ACC112 (cell line): ENCODE data around the gene MYOG.

Experiments
- H2AFZ ChIP-seq: fragments of 200-600 bp; sonication (generic); one replicate; pipeline ENCODE4 v1.6.0; 2017; ENCODE audit warnings: antibody characterized with exemption, low read length; ENCODE audit not compliant: unreplicated experiment
- H3K27ac ChIP-seq: fragments of 200-600 bp; sonication (generic); 2 replicates; pipeline ENCODE4 v1.5.1; 2014; ENCODE audit warnings: low read depth, mild to moderate bottlenecking, antibody characterized with exemption, low read length, moderate library complexity
- H3K27me3 ChIP-seq: fragments of 200-600 bp; sonication (generic); 2 replicates; pipeline ENCODE4 v1.6.1; 2014; ENCODE audit warnings: mild to moderate bottlenecking, antibody characterized with exemption, low read length, moderate library complexity, mixed read lengths; ENCODE audit not compliant: insufficient read depth
- H3K36me3 ChIP-seq: fragments of 200-600 bp; sonication (generic); 2 replicates; pipeline ENCODE4 v1.6.1; 2016; ENCODE audit warnings: mild to moderate bottlenecking, antibody characterized with exemption, low read length, moderate library complexity, mixed read lengths; ENCODE audit not compliant: insufficient read depth
- H3K4me1 ChIP-seq: fragments of 200-600 bp; sonication (generic); one replicate; pipeline ENCODE4 v1.6.1; 2016; ENCODE audit warnings: low read length, mixed read lengths; ENCODE audit not compliant: insufficient read depth, unreplicated experiment, control insufficient read depth
- H3K4me3 ChIP-seq: fragments of 200-600 bp; sonication (generic); 2 replicates; pipeline ENCODE4 v1.5.1; 2014; ENCODE audit warnings: mild to moderate bottlenecking, low read depth, low read length
- H3K79me2 ChIP-seq: fragments of 200-600 bp; sonication (generic); one replicate; pipeline ENCODE4 v1.6.0; 2016; ENCODE audit warnings: low read length; ENCODE audit not compliant: control insufficient read depth, unreplicated experiment, insufficient read depth

The MYOG gene

DNA sequence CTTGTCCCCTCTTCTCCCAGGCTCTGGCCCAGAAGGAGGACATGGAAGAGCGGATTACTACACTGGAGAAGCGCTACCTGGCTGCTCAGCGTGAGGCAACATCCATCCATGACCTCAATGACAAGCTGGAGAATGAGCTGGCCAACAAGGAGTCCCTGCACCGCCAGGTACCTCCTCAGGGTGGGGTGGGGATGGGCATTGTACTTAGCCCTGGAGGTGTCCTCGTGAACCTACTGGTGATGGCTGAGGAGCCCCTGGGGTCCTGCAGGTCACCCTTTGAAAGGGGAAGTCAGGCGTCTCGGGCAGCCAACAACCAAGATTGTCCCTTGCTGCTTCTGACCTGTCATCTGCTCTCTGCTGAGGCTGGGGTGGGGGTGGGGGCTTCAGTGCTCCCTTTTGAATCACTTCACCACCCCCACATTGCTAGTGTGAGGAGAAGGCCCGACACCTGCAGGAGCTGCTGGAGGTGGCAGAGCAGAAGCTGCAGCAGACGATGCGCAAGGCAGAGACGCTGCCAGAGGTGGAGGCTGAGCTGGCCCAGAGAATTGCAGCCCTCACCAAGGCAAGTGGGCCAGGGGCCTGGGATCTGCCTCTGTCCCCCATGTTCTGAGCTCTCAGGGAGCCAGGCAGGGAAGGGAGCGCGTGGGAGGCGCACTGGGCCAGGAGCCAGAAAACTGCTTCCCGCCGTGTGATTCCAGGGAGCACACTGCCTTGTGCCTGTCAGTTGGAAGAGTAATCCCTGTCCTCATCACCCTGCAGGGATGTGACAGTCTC is 39.8 kb downstream of the MYOG start:
- Histone ChIP-seq H3K4me3 (no peak overlapping the region), H2AFZ (no peak overlapping the region), H3K27me3 (no peaks in the 10 kb centered on the region), H3K79me2 (peaks cover 3% of the 10 kb centered on the region), H3K36me3 (no peaks in the 10 kb centered on the region), H3K27ac (no peak overlapping the region), H3K4me1 (peaks cover 24% of the 10 kb centered on the region)

DNA sequence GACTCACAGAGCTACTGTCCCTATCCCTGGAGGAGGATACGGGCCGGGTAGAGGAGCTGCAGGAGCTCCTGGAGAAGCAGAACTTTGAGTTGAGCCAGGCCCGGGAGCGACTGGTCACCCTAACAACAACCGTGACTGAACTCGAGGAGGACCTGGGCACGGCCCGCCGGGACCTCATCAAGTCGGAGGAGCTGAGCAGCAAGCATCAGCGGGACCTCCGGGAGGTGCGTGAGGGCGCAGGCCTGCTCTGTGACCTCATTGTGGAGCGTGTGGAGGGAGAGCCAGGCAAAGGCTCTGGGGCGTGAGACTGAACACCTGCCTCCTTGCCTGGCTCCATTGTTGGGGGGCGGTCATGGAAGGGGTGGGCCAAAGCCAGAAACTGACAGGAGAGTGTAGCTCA is 40.5 kb downstream of the MYOG start:
- Histone ChIP-seq H2AFZ (no peak overlapping the region), H3K36me3 (no peaks in the 10 kb centered on the region), H3K79me2 (peaks cover 3% of the 10 kb centered on the region), H3K27me3 (no peaks in the 10 kb centered on the region), H3K4me1 (peaks cover 24% of the 10 kb centered on the region), H3K4me3 (no peak overlapping the region), H3K27ac (no peak overlapping the region)

DNA sequence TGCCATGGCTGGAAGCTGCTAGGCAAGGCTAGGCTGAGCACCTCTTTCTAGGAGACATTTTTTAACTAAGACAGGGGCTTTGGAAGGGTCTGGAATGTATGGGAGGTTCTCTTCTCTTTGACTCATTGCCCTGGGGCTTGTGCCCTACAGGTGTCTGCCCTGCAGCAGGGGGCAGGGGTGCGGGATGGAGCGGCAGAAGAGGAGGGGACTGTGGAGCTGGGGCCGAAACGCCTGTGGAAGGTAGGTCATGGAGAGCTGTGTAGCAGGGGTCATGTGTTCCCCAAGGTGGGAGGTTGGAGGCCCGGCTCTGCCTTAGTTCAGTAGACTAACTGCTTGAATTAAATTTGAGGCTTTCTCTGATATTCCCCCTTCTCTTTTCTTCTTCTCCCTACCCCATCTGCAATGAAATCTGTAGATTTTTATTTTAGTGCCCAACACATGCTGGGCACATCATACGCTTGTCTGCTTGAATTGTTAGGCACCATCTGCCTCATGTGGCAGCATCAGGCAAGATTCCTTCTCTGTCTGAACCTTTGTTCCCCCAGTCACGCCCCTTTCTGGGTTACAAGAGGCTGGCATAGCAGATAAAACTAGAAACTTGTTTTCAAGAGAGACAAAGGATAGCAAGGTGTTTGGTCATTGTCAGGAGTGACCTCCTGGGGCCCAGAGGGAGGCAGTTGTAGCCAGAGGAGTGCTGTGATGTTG is 41.1 kb downstream of the MYOG start:
- H3K4me1 ChIP-seq, result peaks cover 24% of the 10 kb centered on the region
- peaks cover 1% of the 10 kb centered on the region; the same call in 1 of the 2 replicates for H3K36me3 ChIP-seq
- H3K4me3 ChIP-seq, result no peak overlapping the region
- H3K79me2 ChIP-seq, result peaks cover 3% of the 10 kb centered on the region
- H2AFZ ChIP-seq, result no peak overlapping the region
- H3K27me3 ChIP-seq, result no peaks in the 10 kb centered on the region
- H3K27ac ChIP-seq, result no peak overlapping the region

DNA sequence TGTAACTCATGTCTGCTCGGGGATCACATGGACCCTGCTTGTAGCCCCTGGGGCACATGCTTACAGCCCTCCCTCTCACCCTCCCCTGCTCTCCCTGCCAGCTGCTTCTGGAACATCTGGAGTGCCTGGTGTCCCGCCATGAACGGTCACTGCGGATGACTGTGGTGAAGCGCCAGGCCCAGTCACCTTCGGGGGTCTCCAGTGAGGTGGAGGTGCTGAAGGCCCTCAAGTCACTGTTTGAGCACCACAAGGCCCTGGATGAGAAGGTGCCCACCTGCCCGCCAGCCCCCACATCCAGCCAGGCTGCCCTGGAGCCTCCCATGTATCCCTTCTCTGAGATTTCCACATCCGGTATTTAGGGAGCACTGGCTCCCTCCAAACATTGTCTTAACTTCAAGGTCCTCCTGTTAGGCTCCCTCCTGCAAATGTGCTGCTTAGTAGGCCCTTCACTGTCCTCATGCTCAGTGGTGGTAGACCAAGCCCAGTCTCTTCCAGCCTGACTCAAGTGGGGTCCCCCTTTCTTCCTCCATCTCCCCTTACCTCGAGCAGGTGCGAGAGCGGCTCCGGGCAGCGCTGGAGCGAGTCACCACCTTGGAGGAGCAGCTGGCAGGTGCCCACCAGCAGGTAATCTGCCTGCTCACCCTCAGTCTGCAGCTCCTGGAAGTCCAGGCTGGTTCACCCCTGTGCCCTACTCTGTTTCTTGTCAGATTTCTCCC is 41.8 kb downstream of the MYOG start:
- Histone ChIP-seq H3K27me3 (no peaks in the 10 kb centered on the region), H3K36me3 (peaks cover 4% of the 10 kb centered on the region; the same call in 1 of the 2 replicates), H2AFZ (no peak overlapping the region), H3K4me3 (no peak overlapping the region), H3K4me1 (peaks cover 25% of the 10 kb centered on the region), H3K27ac (no peak overlapping the region), H3K79me2 (peaks cover 3% of the 10 kb centered on the region)

DNA sequence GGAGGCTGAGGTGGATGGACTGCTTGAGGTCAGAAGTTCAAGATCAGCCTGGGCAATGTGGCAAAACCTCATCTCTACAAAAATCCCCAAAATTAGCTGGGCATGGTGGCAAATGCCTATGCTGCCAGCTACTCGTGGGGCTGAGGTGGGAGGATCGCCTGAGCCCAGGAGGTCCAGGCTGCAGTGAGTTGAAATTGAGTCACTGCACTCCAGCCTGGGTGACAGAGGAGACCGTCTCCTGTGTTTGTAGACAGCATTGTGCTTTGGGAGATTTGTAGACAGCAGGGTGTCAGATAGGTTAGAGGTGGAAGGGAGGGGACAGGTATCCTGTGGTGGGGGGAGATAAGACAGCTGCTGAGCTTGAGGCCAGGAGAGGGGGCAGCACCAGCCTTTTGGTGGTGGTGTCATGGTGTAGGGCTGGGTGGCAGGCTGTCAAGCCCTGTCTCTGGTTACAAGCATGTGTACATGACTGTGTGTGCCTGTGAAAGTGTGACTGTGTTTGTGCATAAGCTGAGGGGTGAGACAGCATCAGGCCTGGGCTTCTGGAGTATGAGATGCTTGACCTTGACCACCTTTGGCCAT is 44.4 kb downstream of the MYOG start:
- H3K27ac ChIP-seq, result no peak overlapping the region
- H3K4me3 ChIP-seq, result no peak overlapping the region
- no peak overlapping the region for H2AFZ ChIP-seq
- peaks cover 4% of the 10 kb centered on the region; the same call in 1 of the 2 replicates for H3K36me3 ChIP-seq
- H3K4me1 ChIP-seq, result peaks cover 32% of the 10 kb centered on the region
- peaks cover 3% of the 10 kb centered on the region for H3K79me2 ChIP-seq
- no peaks in the 10 kb centered on the region for H3K27me3 ChIP-seq

DNA sequence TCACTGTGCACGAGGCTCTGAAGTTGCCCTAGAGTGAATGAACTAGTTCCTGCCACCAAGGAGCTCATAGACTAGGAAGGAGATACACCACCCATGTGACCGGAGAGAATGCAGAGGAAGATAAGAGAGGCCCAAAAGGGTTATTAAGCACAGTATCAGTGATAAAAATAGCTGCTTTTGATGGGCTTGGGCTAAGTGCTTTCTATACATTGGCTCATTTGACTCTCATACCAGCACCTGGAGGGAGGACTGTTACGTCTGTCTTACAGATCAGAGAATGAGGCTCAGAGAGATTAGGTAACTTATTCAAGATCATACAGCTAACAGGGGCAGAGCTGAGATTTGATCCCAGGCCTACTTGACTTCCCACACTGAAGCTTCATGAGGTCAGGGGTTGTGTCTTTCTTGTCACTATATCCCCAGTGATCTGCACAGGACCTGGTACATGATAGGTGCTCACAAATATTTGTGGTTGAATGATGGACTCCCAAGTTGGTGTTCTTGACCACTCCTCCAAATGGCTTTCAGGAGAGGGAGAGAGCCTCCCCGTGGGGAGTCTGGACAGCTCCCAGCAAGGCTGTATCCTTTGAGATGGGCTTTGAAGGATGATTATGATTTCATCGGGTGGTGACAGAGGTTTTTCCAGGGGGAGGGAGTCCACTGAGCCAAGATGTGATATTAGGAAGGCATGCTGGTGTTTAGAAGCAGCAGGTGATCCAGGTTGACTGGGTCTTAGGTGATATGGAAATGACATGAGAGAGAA is 45.1 kb downstream of the MYOG start:
- Histone ChIP-seq H2AFZ (no peak overlapping the region), H3K4me1 (peaks cover 27% of the 10 kb centered on the region), H3K27ac (no peak overlapping the region), H3K4me3 (no peak overlapping the region), H3K36me3 (peaks cover 4% of the 10 kb centered on the region; the same call in 1 of the 2 replicates), H3K27me3 (no peaks in the 10 kb centered on the region), H3K79me2 (peaks cover 3% of the 10 kb centered on the region)

DNA sequence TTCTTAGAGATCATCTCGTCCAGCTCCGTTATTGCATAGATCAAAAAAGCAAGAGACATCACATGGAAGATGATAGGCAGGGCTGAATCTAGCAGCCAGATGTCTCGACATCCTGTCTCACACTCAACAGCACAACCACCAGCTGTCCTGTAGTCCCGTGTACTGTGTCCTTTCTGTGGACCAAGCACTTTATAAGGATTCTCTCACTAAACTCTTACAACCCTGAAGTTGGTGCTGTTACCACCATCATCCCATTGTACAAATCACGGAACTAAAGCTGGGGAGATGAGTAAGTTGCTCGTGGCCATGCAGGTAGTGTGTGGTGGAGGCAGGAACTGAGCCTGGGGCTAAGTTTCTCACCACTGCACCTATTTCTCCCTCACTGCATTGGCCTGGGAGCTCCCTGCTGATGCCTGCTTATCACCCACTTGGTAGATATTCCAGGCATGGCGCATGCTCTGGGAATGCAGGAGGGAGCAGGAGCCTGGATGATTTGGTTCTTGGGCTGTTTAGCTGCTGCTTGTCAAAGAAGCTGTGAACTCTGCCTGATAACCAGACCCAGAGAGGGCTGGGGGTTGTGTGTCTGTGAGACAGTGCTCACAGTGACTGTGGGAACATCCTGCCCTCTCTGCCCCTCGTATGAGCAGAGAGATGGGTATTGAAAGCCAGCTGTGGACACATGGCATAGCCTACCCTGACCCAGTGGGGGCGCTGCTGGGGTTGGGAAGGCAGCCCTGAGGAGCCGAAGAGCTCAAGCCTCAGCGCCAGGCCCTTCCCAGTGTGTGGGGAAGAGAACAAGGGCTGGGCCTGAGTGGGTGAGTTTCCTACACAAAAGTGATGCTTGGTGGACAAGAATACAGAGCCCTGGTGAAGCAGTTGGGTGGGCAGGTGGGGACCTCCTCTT is 46.0 kb downstream of the MYOG start:
- H3K27me3 ChIP-seq, result no peaks in the 10 kb centered on the region
- peaks cover 3% of the 10 kb centered on the region for H3K79me2 ChIP-seq
- no peak overlapping the region for H3K4me3 ChIP-seq
- no peak overlapping the region for H3K27ac ChIP-seq
- peaks cover 4% of the 10 kb centered on the region; the same call in 1 of the 2 replicates for H3K36me3 ChIP-seq
- H3K4me1 ChIP-seq, result peaks cover 27% of the 10 kb centered on the region
- no peak overlapping the region for H2AFZ ChIP-seq

DNA sequence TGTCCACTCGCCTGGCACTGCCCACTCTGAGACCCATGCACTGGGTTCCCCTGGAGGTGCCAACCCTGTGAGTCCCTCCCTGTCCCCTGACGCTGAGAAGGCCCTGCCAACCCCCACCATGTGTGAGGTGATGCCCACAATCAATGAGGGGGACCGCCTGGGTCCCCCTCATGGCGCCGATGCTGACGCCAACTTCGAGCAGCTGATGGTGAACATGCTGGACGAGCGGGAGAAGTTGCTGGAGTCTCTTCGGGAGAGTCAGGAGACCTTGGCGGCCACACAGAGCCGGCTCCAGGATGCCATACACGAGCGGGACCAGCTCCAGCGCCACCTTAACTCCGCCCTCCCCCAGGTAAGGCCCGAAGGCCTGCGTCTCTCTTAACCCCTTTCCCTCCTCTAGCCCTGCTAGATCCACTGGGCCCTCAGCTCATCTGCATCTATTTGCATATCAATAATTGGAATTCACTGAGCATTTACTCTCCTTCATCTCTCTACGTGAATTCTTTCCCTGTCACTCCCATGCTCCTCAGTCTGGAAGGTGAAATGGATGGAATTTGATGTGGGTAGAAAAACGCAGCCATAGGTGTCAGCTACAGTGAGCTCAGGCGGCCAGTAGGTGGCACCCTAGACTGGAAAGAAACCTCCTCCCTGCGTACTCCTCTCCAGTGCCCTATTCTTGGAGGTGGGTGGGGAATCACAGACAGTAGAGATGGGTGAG is 46.8 kb downstream of the MYOG start:
- no peak overlapping the region for H2AFZ ChIP-seq
- no peak overlapping the region for H3K4me3 ChIP-seq
- H3K27ac ChIP-seq, result no peak overlapping the region
- H3K79me2 ChIP-seq, result peaks cover 3% of the 10 kb centered on the region
- peaks cover 4% of the 10 kb centered on the region; the same call in 1 of the 2 replicates for H3K36me3 ChIP-seq
- peaks cover 27% of the 10 kb centered on the region for H3K4me1 ChIP-seq
- H3K27me3 ChIP-seq, result no peaks in the 10 kb centered on the region

DNA sequence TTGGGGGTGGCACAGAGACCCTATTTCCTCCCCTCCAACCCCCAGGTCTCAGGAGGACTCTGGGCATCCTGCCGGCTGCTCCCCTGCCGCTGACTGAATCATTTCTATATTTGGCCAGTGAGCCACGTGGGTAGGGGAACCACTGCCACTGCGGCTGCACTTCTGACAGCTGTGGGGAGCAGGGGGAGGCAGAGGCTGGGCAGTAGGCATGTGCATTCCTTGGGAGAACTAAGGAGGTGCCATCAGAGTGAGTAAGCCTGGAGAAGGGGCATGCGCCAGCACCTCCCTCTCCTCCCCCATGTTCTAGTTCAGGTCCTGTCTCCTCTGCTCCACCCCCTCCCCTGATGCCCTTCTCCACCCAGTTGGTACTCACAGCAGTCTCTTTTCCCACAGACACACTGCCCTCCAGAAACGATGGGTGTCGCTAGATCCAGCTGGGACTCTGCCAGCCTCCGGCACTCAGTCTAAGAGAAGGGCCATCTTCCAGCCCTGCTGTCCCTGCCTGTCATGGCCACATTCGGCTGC is 47.5 kb downstream of the MYOG start:
- Histone ChIP-seq H3K4me1 (peaks cover 27% of the 10 kb centered on the region), H3K27ac (no peak overlapping the region), H3K79me2 (peaks cover 3% of the 10 kb centered on the region), H3K36me3 (peaks cover 4% of the 10 kb centered on the region; the same call in 1 of the 2 replicates), H3K27me3 (no peaks in the 10 kb centered on the region), H3K4me3 (no peak overlapping the region), H2AFZ (no peak overlapping the region)
